Nephron progenitor cell (in vitro differentiated cells): ENCODE measurements around the gene MED26.
A peak's percentile ranks its signal among the peaks of the same experiment; 100 is the strongest.
"Not testable (repeated sequence)": the region's sequence is repeated elsewhere in the genome, so short reads cannot be mapped to it uniquely, and the experiment has no call there.

Source experiments
- DNase-seq: peaks from one replicate; pipeline ENCODE4 v3.0.0; 2021
- H3K27ac Mint-ChIP-seq: 2 replicates; pipeline ENCODE4 v1.8.0; 2021; ENCODE audit warnings: mild to moderate bottlenecking, moderate library complexity, mixed read lengths
- H3K27me3 Mint-ChIP-seq: 2 replicates; pipeline ENCODE4 v1.8.0; 2021; ENCODE audit warnings: mild to moderate bottlenecking, low read depth, mixed read lengths; ENCODE audit not compliant: poor library complexity
- H3K36me3 Mint-ChIP-seq: 2 replicates; pipeline ENCODE4 v1.8.0; 2021; ENCODE audit warnings: low read depth, mixed read lengths
- H3K4me1 Mint-ChIP-seq: 2 replicates; pipeline ENCODE4 v1.8.0; 2021; ENCODE audit warnings: mixed read lengths
- H3K4me3 Mint-ChIP-seq: 2 replicates; pipeline ENCODE4 v1.8.0; 2021; ENCODE audit warnings: mild to moderate bottlenecking, moderate library complexity, mixed read lengths
- H3K9me3 Mint-ChIP-seq: 2 replicates; pipeline ENCODE4 v1.8.0; 2021; ENCODE audit warnings: mild to moderate bottlenecking, moderate library complexity, mixed read lengths
- CTCF ChIP-seq: fragments of 200-600 bp; sonication (generic); IDR thresholded peaks from 2 replicates; pipeline ENCODE4 v1.5.0; 2021; ENCODE audit warnings: antibody characterized with exemption

Gene MED26

GRCh38 chr19:16652854-16653253 lies 24.9 kb upstream of the MED26 start:
- no peak for DNase-seq
- H3K27me3 Mint-ChIP-seq, result peaks cover 3% of the 10 kb centered on the region
- H3K4me1 Mint-ChIP-seq, result peaks cover 5% of the 10 kb centered on the region
- H3K27ac Mint-ChIP-seq, result peak overlapping the region; percentile 23
- H3K4me3 Mint-ChIP-seq, result no peak overlapping the region
- H3K36me3 Mint-ChIP-seq, result peaks cover 80% of the 10 kb centered on the region
- no peaks in the 10 kb centered on the region for H3K9me3 Mint-ChIP-seq
- no peak for TF ChIP-seq CTCF

- not testable (repeated sequence) for H3K27ac Mint-ChIP-seq, H3K4me3 Mint-ChIP-seq, H3K27me3 Mint-ChIP-seq, H3K9me3 Mint-ChIP-seq, DNase-seq, H3K4me1 Mint-ChIP-seq
- peaks cover 72% of the 10 kb centered on the region for H3K36me3 Mint-ChIP-seq
Observed at GRCh38 chr19:16651421-16652188, 23.6 kb upstream of the MED26 start.

- H3K27ac Mint-ChIP-seq, result no peak overlapping the region
- H3K4me3 Mint-ChIP-seq, result no peak overlapping the region
- H3K9me3 Mint-ChIP-seq, result no peaks in the 10 kb centered on the region
- peaks cover 3% of the 10 kb centered on the region for H3K27me3 Mint-ChIP-seq
- no peaks in the 10 kb centered on the region for H3K4me1 Mint-ChIP-seq
- TF ChIP-seq CTCF, result no peak
- no peak for DNase-seq
- peaks cover 70% of the 10 kb centered on the region for H3K36me3 Mint-ChIP-seq
Observed at GRCh38 chr19:16650821-16651220, 22.8 kb upstream of the MED26 start.

- Mint-ChIP-seq H3K27ac (peak overlapping the region; percentile 79), H3K4me3 (no peak overlapping the region), H3K9me3 (no peaks in the 10 kb centered on the region), H3K36me3 (peaks cover 71% of the 10 kb centered on the region), H3K4me1 (no peaks in the 10 kb centered on the region), H3K27me3 (peaks cover 3% of the 10 kb centered on the region)
- no peak for TF ChIP-seq CTCF
- no peak for DNase-seq
Observed at GRCh38 chr19:16649734-16650133, 21.7 kb upstream of the MED26 start.

GRCh38 chr19:16645140-16645539 lies 17.1 kb upstream of the MED26 start:
- no peaks in the 10 kb centered on the region for H3K27me3 Mint-ChIP-seq
- H3K4me1 Mint-ChIP-seq, result no peaks in the 10 kb centered on the region
- TF ChIP-seq CTCF, result no peak
- no peaks in the 10 kb centered on the region for H3K9me3 Mint-ChIP-seq
- no peak overlapping the region for H3K4me3 Mint-ChIP-seq
- DNase-seq, result no peak
- H3K36me3 Mint-ChIP-seq, result peaks cover 65% of the 10 kb centered on the region
- H3K27ac Mint-ChIP-seq, result no peak overlapping the region

- DNase-seq, result no peak
- H3K36me3 Mint-ChIP-seq, result peaks cover 75% of the 10 kb centered on the region
- TF ChIP-seq CTCF, result no peak
- no peak overlapping the region for H3K27ac Mint-ChIP-seq
- no peaks in the 10 kb centered on the region for H3K27me3 Mint-ChIP-seq
- peaks cover 11% of the 10 kb centered on the region for H3K4me1 Mint-ChIP-seq
- no peak overlapping the region for H3K4me3 Mint-ChIP-seq
- H3K9me3 Mint-ChIP-seq, result no peaks in the 10 kb centered on the region
Observed at GRCh38 chr19:16641695-16642094, 13.7 kb upstream of the MED26 start.
